GM12878 (cell line): ENCODE results near the gene CCL4. TPM values are rescaled to one million over a fixed set of nuclear protein-coding genes. Genes with fewer than 3 reads are reported as not detected.
A peak's percentile ranks its signal among the peaks of the same experiment; 100 is the strongest.

Source experiments
- ATF7 ChIP-seq: fragments of 450-650 bp; IDR thresholded peaks from 2 replicates; pipeline ENCODE4 v1.6.1; 2016; ENCODE audit warnings: low read depth, mild to moderate bottlenecking
- BHLHE40 ChIP-seq, 2 experiments: fragments of 450-650 bp in 1 of 2; IDR thresholded peaks; 2 replicates each; pipeline ENCODE4 v1.6.1; 2011 to 2017; ENCODE audit warnings: low read depth in 2 of 2, borderline replicate concordance in 1 of 2, improper control_type of control experiment in 1 of 2, low read length in 1 of 2, mild to moderate bottlenecking in 1 of 2
- JUNB ChIP-seq: IDR thresholded peaks from 2 replicates; pipeline ENCODE4 v1.6.1; 2016; ENCODE audit warnings: antibody characterized with exemption, mild to moderate bottlenecking
- NFYA ChIP-seq: IDR thresholded peaks from 2 replicates; pipeline ENCODE4 v1.6.1; 2011; ENCODE audit warnings: low read depth, mild to moderate bottlenecking, low read length, improper control_type of control experiment, borderline replicate concordance
- SREBF2 ChIP-seq: IDR thresholded peaks from 2 replicates; pipeline ENCODE4 v1.6.1; 2012; ENCODE audit warnings: mild to moderate bottlenecking, low read length
- polyA plus RNA-seq, 11 experiments: library from polyadenylated mRNA; depleted of rRNA in 4 of 11; unstranded in 6 of 11; stranded (reverse) in 5 of 11; fragments of >200 nt; fragmentation: Nextera tagmentation in 4 of 11; fragmentation: Illumina TruSeq in 1 of 11; extraction: Ambion mirVana in 4 of 11; extraction: Trizol in 1 of 11; gene quantifications; 1 replicate in 1 of 11; 2 replicates in 10 of 11; pipeline versions ENCODE4 v1.2.1 to v1.2.3, GENCODE V29; 2011 to 2016; ENCODE audit warnings: inconsistent platforms in 2 of 11, missing spikeins in 2 of 11, low read depth in 1 of 11
- total RNA-seq, 4 experiments: library from RNA; depleted of rRNA in 3 of 4; stranded (reverse); fragments of >200 nt in 3 of 4; fragmentation: Illumina TruSeq in 1 of 4; extraction: Trizol in 1 of 4; gene quantifications; 2 replicates each; pipeline versions ENCODE4 v1.2.1 to v1.2.3, GENCODE V29; 2013 to 2021
- TF ChIP-seq, protein P1 (sequence below): fragments of 150-350 bp; IDR thresholded peaks from 2 replicates; pipeline ENCODE4 v1.6.1; 2014; ENCODE audit warnings: mild to moderate bottlenecking, low read depth, low read length
- TF ChIP-seq, protein P2 (sequence below): fragments of 450-650 bp; IDR thresholded peaks from 2 replicates; pipeline ENCODE4 v1.6.1; 2018; ENCODE audit warnings: mild to moderate bottlenecking, low read depth, moderate library complexity; ENCODE audit not compliant: partially characterized antibody
- TF ChIP-seq, protein P3 (sequence below): fragments of 450-650 bp; conservative IDR thresholded peaks from 2 replicates; pipeline ENCODE4 v1.6.1; 2017; ENCODE audit warnings: mild to moderate bottlenecking, moderate library complexity
- TF ChIP-seq, protein P4 (sequence below): fragments of 450-650 bp; formaldehyde crosslinking; IDR thresholded peaks from 2 replicates; pipeline ENCODE4 v1.4.0; 2020; ENCODE audit warnings: mild to moderate bottlenecking, moderate library complexity
- TF ChIP-seq, protein P5 (sequence below): IDR thresholded peaks from 2 replicates; pipeline ENCODE4 v1.6.1; 2012; ENCODE audit warnings: improper control_type of control experiment, low read depth, low read length; ENCODE audit not compliant: insufficient replicate concordance

The CCL4 gene
- total and polyA plus RNA-seq, 10 of the 15 experiments (the other 5 are each of a cell fraction or from before 2014, with no cell fraction given) = 18.7 to 741 (median 79.4) TPM

DNA sequence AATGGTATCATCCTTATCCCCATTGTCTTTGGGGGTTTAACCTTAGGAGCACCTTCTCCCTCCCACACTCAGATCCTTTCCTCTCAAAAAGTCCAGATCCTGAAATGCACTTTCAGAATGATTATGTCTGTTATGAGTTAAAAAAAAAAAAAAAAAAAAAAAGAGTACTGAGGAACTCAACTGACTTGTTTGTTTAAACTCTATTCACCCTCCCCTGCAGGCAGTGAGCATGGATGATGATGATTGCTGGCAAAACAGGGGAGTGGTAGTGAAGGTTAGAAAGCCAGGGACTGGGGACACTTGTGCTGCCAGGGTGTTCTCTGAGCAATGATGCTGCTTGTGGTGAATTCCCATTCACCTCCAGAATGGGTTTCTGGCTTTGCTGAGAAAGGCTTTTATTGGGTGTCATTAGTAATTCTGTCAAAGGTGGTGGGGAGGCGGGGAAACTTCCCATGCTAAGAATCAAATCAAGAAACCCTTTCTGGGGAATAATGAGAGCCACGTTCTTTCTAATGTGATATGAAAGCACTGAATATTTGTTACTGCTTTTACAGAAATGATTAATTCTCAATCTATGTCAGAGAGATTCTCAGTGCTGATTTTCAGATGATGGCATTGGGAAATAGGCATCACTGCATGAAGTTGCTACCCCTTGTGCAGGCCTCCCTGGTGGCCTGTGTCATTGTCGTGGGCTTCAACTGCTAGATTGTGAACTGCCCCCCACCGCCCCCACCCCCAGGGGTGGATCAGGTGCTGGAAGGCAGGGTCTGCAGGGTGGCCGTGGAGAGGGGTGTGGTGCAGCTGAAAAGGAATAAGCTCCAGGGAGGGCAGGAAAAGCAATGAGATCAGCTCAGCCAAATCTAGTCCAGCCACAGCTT, 14.1 kb downstream of the CCL4 start (continued):
- TF ChIP-seq, protein P1, sequence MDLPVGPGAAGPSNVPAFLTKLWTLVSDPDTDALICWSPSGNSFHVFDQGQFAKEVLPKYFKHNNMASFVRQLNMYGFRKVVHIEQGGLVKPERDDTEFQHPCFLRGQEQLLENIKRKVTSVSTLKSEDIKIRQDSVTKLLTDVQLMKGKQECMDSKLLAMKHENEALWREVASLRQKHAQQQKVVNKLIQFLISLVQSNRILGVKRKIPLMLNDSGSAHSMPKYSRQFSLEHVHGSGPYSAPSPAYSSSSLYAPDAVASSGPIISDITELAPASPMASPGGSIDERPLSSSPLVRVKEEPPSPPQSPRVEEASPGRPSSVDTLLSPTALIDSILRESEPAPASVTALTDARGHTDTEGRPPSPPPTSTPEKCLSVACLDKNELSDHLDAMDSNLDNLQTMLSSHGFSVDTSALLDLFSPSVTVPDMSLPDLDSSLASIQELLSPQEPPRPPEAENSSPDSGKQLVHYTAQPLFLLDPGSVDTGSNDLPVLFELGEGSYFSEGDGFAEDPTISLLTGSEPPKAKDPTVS = no peak
- TF ChIP-seq ATF7 = peak; percentile 69
- TF ChIP-seq JUNB = peak; percentile 70
- TF ChIP-seq NFYA = no peak
- TF ChIP-seq, protein P2, sequence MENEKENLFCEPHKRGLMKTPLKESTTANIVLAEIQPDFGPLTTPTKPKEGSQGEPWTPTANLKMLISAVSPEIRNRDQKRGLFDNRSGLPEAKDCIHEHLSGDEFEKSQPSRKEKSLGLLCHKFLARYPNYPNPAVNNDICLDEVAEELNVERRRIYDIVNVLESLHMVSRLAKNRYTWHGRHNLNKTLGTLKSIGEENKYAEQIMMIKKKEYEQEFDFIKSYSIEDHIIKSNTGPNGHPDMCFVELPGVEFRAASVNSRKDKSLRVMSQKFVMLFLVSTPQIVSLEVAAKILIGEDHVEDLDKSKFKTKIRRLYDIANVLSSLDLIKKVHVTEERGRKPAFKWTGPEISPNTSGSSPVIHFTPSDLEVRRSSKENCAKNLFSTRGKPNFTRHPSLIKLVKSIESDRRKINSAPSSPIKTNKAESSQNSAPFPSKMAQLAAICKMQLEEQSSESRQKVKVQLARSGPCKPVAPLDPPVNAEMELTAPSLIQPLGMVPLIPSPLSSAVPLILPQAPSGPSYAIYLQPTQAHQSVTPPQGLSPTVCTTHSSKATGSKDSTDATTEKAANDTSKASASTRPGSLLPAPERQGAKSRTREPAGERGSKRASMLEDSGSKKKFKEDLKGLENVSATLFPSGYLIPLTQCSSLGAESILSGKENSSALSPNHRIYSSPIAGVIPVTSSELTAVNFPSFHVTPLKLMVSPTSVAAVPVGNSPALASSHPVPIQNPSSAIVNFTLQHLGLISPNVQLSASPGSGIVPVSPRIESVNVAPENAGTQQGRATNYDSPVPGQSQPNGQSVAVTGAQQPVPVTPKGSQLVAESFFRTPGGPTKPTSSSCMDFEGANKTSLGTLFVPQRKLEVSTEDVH = no peak
- TF ChIP-seq, protein P3, sequence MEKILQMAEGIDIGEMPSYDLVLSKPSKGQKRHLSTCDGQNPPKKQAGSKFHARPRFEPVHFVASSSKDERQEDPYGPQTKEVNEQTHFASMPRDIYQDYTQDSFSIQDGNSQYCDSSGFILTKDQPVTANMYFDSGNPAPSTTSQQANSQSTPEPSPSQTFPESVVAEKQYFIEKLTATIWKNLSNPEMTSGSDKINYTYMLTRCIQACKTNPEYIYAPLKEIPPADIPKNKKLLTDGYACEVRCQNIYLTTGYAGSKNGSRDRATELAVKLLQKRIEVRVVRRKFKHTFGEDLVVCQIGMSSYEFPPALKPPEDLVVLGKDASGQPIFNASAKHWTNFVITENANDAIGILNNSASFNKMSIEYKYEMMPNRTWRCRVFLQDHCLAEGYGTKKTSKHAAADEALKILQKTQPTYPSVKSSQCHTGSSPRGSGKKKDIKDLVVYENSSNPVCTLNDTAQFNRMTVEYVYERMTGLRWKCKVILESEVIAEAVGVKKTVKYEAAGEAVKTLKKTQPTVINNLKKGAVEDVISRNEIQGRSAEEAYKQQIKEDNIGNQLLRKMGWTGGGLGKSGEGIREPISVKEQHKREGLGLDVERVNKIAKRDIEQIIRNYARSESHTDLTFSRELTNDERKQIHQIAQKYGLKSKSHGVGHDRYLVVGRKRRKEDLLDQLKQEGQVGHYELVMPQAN = no peak
- TF ChIP-seq, protein P4, sequence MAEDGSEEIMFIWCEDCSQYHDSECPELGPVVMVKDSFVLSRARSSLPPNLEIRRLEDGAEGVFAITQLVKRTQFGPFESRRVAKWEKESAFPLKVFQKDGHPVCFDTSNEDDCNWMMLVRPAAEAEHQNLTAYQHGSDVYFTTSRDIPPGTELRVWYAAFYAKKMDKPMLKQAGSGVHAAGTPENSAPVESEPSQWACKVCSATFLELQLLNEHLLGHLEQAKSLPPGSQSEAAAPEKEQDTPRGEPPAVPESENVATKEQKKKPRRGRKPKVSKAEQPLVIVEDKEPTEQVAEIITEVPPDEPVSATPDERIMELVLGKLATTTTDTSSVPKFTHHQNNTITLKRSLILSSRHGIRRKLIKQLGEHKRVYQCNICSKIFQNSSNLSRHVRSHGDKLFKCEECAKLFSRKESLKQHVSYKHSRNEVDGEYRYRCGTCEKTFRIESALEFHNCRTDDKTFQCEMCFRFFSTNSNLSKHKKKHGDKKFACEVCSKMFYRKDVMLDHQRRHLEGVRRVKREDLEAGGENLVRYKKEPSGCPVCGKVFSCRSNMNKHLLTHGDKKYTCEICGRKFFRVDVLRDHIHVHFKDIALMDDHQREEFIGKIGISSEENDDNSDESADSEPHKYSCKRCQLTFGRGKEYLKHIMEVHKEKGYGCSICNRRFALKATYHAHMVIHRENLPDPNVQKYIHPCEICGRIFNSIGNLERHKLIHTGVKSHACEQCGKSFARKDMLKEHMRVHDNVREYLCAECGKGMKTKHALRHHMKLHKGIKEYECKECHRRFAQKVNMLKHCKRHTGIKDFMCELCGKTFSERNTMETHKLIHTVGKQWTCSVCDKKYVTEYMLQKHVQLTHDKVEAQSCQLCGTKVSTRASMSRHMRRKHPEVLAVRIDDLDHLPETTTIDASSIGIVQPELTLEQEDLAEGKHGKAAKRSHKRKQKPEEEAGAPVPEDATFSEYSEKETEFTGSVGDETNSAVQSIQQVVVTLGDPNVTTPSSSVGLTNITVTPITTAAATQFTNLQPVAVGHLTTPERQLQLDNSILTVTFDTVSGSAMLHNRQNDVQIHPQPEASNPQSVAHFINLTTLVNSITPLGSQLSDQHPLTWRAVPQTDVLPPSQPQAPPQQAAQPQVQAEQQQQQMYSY (CRISPR knock-in tag) = no peak
- TF ChIP-seq SREBF2 = no peak
- TF ChIP-seq, protein P5, sequence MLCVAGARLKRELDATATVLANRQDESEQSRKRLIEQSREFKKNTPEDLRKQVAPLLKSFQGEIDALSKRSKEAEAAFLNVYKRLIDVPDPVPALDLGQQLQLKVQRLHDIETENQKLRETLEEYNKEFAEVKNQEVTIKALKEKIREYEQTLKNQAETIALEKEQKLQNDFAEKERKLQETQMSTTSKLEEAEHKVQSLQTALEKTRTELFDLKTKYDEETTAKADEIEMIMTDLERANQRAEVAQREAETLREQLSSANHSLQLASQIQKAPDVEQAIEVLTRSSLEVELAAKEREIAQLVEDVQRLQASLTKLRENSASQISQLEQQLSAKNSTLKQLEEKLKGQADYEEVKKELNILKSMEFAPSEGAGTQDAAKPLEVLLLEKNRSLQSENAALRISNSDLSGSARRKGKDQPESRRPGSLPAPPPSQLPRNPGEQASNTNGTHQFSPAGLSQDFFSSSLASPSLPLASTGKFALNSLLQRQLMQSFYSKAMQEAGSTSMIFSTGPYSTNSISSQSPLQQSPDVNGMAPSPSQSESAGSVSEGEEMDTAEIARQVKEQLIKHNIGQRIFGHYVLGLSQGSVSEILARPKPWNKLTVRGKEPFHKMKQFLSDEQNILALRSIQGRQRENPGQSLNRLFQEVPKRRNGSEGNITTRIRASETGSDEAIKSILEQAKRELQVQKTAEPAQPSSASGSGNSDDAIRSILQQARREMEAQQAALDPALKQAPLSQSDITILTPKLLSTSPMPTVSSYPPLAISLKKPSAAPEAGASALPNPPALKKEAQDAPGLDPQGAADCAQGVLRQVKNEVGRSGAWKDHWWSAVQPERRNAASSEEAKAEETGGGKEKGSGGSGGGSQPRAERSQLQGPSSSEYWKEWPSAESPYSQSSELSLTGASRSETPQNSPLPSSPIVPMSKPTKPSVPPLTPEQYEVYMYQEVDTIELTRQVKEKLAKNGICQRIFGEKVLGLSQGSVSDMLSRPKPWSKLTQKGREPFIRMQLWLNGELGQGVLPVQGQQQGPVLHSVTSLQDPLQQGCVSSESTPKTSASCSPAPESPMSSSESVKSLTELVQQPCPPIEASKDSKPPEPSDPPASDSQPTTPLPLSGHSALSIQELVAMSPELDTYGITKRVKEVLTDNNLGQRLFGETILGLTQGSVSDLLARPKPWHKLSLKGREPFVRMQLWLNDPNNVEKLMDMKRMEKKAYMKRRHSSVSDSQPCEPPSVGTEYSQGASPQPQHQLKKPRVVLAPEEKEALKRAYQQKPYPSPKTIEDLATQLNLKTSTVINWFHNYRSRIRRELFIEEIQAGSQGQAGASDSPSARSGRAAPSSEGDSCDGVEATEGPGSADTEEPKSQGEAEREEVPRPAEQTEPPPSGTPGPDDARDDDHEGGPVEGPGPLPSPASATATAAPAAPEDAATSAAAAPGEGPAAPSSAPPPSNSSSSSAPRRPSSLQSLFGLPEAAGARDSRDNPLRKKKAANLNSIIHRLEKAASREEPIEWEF = no peak
- TF ChIP-seq BHLHE40 (IDR thresholded peaks at IDR 0.05; ENCODE audit: borderline replicate concordance in 1 of 2, low read depth in 2 of 2, low read length in 1 of 2) = peak in 1 of 2 experiments; percentile 62; a peak in 2 of 4 replicates
